Right lobe of liver (tissue), 6 donors: ENCODE measurements around the gene DERL3. TPM values are rescaled to one million over a fixed set of nuclear protein-coding genes. Genes with fewer than 3 reads are reported as not detected.

Experiments used
- ATAC-seq, 4 donors: fragments of 200-7000 bp; cut with Tn5 transposase; one replicate each; pipeline ENCODE4 v1.9.1; 2020; ENCODE audit warnings: mild to moderate bottlenecking in 4 of 4, moderate library complexity in 4 of 4
- DNase-seq, 3 donors: peaks; one replicate each; pipeline ENCODE4 v3.0.0-alpha.2; 2020
- H3K27ac ChIP-seq, 3 donors: fragments of 200-600 bp; one replicate each; pipeline ENCODE4 v1.8.0; 2022
- H3K27me3 ChIP-seq, 2 donors: fragments of 200-600 bp; one replicate each; pipeline ENCODE4 v1.8.0; 2022
- H3K36me3 ChIP-seq, 4 donors: fragments of 200-600 bp; sonication (generic) in 1 of 4; one replicate each; pipeline versions ENCODE4 v1.5.1 to v1.8.0; 2017 to 2022; ENCODE audit warnings: control low read depth in 1 of 4
- H3K4me1 ChIP-seq, 4 donors: fragments of 200-600 bp; sonication (generic) in 1 of 4; one replicate each; pipeline versions ENCODE4 v1.5.1 to v1.8.0; 2017 to 2022; ENCODE audit warnings: control low read depth in 1 of 4
- H3K4me3 ChIP-seq, 3 donors: fragments of 200-600 bp; one replicate each; pipeline ENCODE4 v1.8.0; 2022
- H3K9me3 ChIP-seq, 4 donors: fragments of 200-600 bp; sonication (generic) in 1 of 4; one replicate each; pipeline versions ENCODE4 v1.5.1 to v1.8.0; 2017 to 2022; ENCODE audit warnings: control low read depth in 1 of 4
- POLR2A ChIP-seq: fragments of 450-650 bp; IDR thresholded peaks from one replicate; pipeline ENCODE4 v1.6.1; 2017; ENCODE audit warnings: antibody characterized with exemption, mild to moderate bottlenecking
- WGBS: methylation state at CpG from one replicate; pipeline ENCODE4 v1.1.6; 2018; ENCODE audit warnings: low coverage, low lambda C conversion rate; ENCODE audit not compliant: insufficient coverage; ENCODE audit errors: missing lambda C conversion rate; 5-methylcytosine and 5-hydroxymethylcytosine counted together
- intact Hi-C, 2 donors: fragments of 100-400 bp; cut with DNase I; formaldehyde crosslinking; loops; one replicate each; pipeline versions ENCODE4 v1.11.2 to v1.14.1; 2022
- total RNA-seq, 6 experiments: library from RNA; depleted of rRNA in 2 of 6; stranded (reverse); fragments of >200 nt in 2 of 6; fragmentation: NEBNext Ultra II Directional in 3 of 6; extraction: Animal tissue kit (Norgen Biotek cat#: 25700) in 3 of 6; gene quantifications; one replicate each; pipeline versions ENCODE4 v1.1.0 to v1.2.4, GENCODE V29; 2016 to 2023
- TF ChIP-seq, protein P1 (sequence below), 4 donors: fragments of 200-600 bp in 3 of 4; fragments of 450-650 bp in 1 of 4; IDR thresholded peaks; one replicate each; pipeline versions ENCODE4 v1.5.1 to v1.8.0; 2016 to 2022; ENCODE audit warnings: antibody characterized with exemption in 4 of 4, mild to moderate bottlenecking in 2 of 4
- donor health status: DM: no; HTN: yes; CAD: no.
- donor health status: DM: no; HTN: no; CAD: no.
- donor health status: DM: no; HTN: no; CAD: no.
- donor health status: DM: no; HTN: yes; CAD: no.
- donor health status: DM: no; HTN: yes; CAD: no.

DERL3 gene
- total RNA-seq, 6 experiments from 2014 or later = 1.1 to 7.1 (median 4.1) TPM

DNA sequence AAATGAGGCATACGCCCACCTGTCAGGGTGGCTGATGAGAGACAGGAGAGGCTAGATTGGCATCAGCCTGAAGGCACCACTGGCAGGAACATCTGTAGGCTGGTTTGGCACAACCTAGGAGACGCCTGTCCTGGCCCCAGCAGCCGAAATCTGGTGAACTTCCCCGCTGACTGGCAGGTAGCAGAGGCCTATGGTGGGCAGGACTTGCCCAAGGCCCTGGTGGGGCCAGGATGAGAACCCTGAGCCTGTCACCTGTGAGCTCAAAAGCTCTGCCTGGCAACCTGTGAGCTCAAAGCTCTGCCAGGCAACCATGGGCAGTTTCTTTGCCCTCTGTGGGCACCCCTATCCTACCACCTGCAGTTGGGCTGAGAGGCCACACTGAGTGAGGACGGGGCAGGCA lies 2.5 kb downstream of the DERL3 start:
- H3K27ac ChIP-seq = no peak overlapping the region
- H3K27me3 ChIP-seq = no peaks in the 10 kb centered on the region
- H3K4me3 ChIP-seq = no peak overlapping the region
- H3K36me3 ChIP-seq = peaks cover 0 to 5% (median 2%) of the 10 kb centered on the region in 4 donors
- peaks cover 0 to 7% (median 0%) of the 10 kb centered on the region in 4 donors for H3K4me1 ChIP-seq
- no peak for TF ChIP-seq POLR2A
- no peak for ATAC-seq
- no CpG with 5 or more reads among the region's 5 CpGs for WGBS
- DNase-seq = peak; percentile 17 to 44 (median 39)
- intact Hi-C loops = no loop called here
- no peaks in the 10 kb centered on the region for H3K9me3 ChIP-seq

DNA sequence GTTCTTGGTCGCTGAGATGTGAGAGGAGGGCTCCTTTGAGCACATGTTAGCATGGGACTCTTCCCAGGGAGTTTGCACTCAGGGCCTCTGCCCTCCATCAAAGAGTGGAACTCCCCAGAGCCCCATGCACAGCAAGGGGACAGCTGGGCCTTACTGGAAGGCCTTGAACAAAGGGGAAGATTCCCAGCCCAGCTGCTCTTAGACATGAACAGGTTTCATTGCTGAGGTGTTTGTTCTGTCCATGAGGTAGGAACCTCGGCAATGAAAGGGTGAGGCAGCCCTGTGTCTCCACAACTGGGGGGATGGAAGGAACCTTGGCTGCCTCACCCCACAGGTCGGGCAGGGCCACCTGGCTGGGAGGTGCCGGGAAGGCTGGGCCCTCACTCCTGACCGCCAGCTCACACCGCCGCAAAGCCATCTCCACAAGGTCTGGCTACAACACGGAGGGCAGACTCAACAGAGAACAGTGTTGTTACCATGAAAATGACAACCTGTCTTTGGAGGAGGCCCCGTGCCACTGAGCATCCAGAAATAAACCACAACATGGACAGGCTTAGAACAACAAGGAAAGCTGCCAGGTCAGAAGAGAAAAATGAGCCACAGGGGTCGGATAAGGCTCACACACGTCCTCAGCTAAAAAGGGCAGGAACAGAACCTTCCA lies 3.2 kb downstream of the DERL3 start:
- peaks cover 0 to 5% (median 2%) of the 10 kb centered on the region in 4 donors for H3K36me3 ChIP-seq
- intact Hi-C loops = no loop called here

DNA sequence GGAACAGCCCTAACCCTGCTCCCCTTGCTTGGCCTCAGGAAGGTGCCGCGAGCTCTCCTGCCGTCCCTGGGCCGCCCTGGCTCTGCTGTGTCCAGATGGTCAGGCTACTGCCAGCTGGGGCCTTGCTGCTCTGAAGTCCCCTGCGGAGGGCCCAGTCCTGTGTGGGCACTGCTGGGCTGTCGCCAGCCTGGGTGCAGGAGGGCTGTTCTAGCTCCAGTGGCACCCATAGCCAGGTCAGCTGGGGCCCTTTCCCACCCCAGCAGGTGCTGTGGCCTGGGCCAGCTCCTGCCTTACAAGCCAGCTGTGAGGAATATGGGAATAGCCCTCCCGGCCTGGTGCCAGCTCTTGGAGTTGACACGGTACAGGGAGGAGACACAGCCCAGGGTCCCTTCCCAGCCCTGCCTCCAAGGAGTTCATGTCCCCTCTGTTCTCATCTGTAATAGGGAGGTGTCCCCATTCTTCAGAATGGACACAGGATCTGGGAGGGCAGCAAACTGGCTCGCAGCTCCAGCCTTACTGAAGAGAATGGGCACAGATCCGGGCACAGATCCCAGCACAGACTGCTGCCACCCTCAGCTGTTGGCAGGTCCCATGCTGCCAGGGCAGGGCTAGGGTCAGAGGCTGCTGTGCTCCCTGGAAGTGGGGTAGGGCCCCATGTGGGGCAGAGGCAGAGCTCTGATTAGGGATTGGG lies 3.9 kb downstream of the DERL3 start:
- no peak overlapping the region for H3K27ac ChIP-seq
- no peaks in the 10 kb centered on the region for H3K27me3 ChIP-seq
- peak; percentile 35 to 78 (median 59) for DNase-seq
- H3K36me3 ChIP-seq = peaks cover 0 to 5% (median 2%) of the 10 kb centered on the region in 4 donors
- intact Hi-C loops = no loop called here
- no peaks in the 10 kb centered on the region for H3K9me3 ChIP-seq
- 80% methylated on average over 1 of the region's 10 CpGs for WGBS
- H3K4me3 ChIP-seq = no peak overlapping the region
- TF ChIP-seq, protein P1, sequence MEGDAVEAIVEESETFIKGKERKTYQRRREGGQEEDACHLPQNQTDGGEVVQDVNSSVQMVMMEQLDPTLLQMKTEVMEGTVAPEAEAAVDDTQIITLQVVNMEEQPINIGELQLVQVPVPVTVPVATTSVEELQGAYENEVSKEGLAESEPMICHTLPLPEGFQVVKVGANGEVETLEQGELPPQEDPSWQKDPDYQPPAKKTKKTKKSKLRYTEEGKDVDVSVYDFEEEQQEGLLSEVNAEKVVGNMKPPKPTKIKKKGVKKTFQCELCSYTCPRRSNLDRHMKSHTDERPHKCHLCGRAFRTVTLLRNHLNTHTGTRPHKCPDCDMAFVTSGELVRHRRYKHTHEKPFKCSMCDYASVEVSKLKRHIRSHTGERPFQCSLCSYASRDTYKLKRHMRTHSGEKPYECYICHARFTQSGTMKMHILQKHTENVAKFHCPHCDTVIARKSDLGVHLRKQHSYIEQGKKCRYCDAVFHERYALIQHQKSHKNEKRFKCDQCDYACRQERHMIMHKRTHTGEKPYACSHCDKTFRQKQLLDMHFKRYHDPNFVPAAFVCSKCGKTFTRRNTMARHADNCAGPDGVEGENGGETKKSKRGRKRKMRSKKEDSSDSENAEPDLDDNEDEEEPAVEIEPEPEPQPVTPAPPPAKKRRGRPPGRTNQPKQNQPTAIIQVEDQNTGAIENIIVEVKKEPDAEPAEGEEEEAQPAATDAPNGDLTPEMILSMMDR (IDR thresholded peaks at IDR 0.05) = no peak
- no peak for TF ChIP-seq POLR2A
- ATAC-seq = no peak
- H3K4me1 ChIP-seq = peaks cover 0 to 7% (median 0%) of the 10 kb centered on the region in 4 donors

More for the DNA sequence above, 3.2 kb downstream of the DERL3 start:
- H3K9me3 ChIP-seq = no peaks in the 10 kb centered on the region
- H3K4me1 ChIP-seq = peaks cover 0 to 7% (median 0%) of the 10 kb centered on the region in 4 donors
- no peak overlapping the region for H3K4me3 ChIP-seq
- TF ChIP-seq POLR2A = no peak
- TF ChIP-seq, protein P1 (IDR thresholded peaks at IDR 0.05) = no peak
- no peaks in the 10 kb centered on the region for H3K27me3 ChIP-seq
- ATAC-seq (no peak), DNase-seq (peak; percentile 18 to 46 (median 35))
- WGBS = 62% methylated on average over 4 of the region's 11 CpGs
- no peak overlapping the region for H3K27ac ChIP-seq

DNA sequence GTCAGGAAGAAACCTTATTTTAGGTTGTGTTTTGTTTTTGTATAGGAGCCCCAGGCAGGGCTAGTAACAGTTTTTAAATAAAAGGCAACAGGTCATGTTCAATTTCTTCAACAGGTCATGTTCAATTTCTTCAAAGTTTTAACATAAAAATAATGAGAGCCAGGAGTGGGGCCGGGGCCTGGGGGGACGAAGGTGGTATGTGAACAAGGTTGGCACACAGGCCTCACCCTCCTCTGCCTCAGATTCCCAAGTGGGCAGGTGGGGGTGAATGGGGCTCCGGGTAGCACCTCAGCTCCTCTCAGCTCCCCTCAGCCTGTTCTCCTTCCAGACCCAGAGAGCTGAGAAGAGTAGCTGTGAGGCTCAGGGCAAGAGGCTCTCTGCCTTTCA lies 4.4 kb downstream of the DERL3 start:
- intact Hi-C loops = no loop called here
- WGBS = 92% methylated on average over 3 of the region's 3 CpGs
- H3K27ac ChIP-seq = no peak overlapping the region
- DNase-seq (no peak), ATAC-seq (no peak)
- H3K4me3 ChIP-seq = no peak overlapping the region
- no peaks in the 10 kb centered on the region for H3K27me3 ChIP-seq
- peaks cover 0 to 10% (median 0%) of the 10 kb centered on the region in 4 donors for H3K4me1 ChIP-seq
- no peaks in the 10 kb centered on the region for H3K9me3 ChIP-seq
- no peak for TF ChIP-seq POLR2A
- TF ChIP-seq, protein P1 (IDR thresholded peaks at IDR 0.05) = no peak
- peaks cover 0 to 5% (median 2%) of the 10 kb centered on the region in 4 donors for H3K36me3 ChIP-seq

DNA sequence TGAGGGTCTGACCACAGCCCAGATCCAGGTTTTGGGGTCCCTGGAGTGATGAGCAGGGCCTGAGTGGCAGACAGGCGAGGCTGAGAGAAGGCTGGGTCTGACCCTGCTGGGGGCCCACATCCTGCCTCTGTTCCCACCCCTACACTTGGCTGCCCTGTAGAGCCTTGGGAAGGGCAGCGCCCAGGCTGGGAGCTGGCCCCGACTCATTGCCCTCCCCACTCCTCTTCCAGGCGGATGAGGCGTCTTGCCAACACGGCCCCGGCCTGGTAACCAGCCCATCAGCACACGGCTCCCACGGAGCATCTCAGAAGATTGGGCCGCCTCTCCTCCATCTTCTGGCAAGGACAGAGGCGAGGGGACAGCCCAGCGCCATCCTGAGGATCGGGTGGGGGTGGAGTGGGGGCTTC lies 4.9 kb downstream of the DERL3 start:
- intact Hi-C loops = no loop called here
- H3K27me3 ChIP-seq = no peaks in the 10 kb centered on the region
- H3K4me3 ChIP-seq = no peak overlapping the region
- H3K27ac ChIP-seq = no peak overlapping the region
- peaks cover 0 to 15% (median 0%) of the 10 kb centered on the region in 4 donors for H3K4me1 ChIP-seq
- H3K36me3 ChIP-seq = peaks cover 0 to 5% (median 2%) of the 10 kb centered on the region in 4 donors
- DNase-seq (peak; percentile 24 to 57 (median 52)), ATAC-seq (no peak)
- no peaks in the 10 kb centered on the region for H3K9me3 ChIP-seq
- TF ChIP-seq, protein P1 (IDR thresholded peaks at IDR 0.05) = no peak
- no peak for TF ChIP-seq POLR2A
- no CpG with 5 or more reads among the region's 13 CpGs for WGBS
